Right lung (tissue), 5 donors: ENCODE results near the gene OSBPL3. TPM values are rescaled to one million over a fixed set of nuclear protein-coding genes. Genes with fewer than 3 reads are reported as not detected.

Experiments
- DNase-seq, 2 donors: peaks; one replicate each; pipeline ENCODE4 v3.0.0-alpha.2; 2013
- polyA plus RNA-seq, 5 donors: library from polyadenylated mRNA; unstranded; fragments of 120-200 nt; gene quantifications; one replicate each; pipeline versions ENCODE4 v1.2.1 to v1.2.3, GENCODE V29; 2013; ENCODE audit warnings: inconsistent platforms in 1 of 5, low replicate concordance in 1 of 5; ENCODE audit not compliant: insufficient read length in 5 of 5, insufficient read depth in 1 of 5

The OSBPL3 gene
- polyA plus RNA-seq, 5 donors = 2.7 to 4.1 (median 3.3) TPM

DNA sequence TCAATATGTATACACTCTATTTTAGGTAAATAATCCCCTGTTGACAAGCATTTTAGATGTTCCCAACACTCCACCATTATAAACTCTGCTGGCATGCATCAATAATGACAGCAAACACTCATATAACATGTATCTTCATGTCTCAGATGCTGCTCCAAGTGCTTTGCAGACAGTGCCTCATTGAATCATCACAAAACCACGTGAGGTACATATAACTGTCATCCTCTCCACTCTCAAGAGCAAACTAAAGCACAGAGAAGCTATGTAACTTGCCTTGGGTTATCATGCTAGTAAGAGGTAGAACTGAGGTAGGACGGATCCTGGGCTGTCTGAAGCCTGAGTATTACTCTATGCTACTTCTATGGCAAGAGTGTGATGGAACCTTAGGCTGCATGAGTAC is 150.2 kb downstream of the OSBPL3 start:
- no peak for DNase-seq

GRCh38 chr7:24828891-24829661 is 150.9 kb downstream of the OSBPL3 start:
- peak in 1 of 2 donors; percentile 26 for DNase-seq

- DNase-seq = no peak
These were observed 152.4 kb downstream of the OSBPL3 start for GRCh38 chr7:24827589-24827988.

DNA sequence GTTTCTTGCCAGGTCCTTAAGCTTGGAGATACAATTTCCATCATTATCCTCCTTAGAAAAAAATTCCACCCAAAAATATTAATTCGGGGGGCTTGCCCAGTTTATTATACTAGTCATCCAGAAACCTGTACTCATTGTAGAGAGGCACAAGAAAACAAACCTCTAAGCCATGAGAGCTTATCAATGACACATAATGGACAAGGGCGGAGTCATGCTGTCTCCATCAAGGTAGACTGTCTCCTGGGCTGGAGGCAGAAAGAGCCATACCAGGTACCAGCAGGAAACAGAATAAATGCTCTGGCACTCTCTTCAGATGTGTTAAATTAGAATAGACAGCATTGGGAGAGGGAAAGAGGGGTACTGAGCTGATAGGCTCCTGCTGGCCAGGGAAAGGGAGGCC is 153.0 kb downstream of the OSBPL3 start:
- no peak for DNase-seq

DNA sequence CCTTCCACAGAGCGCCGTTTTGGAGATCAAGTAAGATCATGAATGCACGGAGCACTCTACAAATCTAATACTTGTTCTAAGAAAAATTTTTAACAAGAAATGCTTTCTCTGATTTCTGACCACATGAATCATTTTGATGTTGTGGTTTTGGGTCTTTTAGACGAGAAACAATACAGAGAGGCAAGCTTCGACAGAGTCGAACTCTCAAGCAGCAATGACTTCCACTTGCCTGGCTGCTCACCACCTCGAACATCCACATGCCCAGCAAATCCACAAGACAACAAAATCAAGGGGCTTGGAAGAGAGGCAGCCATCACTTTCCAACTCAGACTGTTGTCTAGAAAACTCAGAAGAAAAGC is 153.3 kb downstream of the OSBPL3 start:
- no peak for DNase-seq

DNA sequence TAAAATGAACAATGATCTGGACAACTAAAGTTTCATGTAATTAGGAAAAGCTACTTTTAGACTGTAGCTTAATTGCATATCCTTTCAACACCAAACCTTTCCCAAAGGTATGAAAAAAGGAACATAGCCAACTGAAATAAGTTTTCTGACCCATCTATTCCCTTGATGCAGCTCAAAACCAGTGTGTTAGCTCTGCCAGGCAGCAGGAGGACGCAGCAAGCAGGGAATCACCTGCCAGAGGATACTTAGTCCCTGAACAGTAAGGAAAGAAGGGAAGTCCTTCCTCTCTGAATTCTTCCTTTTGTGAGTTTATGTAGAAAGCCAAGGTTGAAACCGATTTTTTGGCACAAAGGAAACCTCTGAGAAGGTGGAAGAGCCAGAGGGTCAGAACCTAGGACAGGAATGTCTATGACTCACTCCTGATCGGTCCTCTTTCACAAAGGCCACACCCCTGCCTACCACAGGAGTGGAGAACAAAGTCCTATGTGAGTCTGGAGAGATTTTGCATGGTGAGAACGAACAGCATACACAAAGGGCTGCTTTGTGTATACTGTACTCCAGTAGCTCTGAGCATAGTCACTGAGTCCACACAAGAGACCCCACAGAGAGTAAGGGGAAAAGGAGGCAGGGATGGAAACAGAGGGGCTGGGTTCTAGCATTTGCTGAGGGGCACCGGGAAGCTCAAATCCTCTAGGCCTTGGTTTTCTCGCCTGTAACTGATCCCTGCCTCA is 153.9 kb downstream of the OSBPL3 start:
- no peak for DNase-seq

GRCh38 chr7:24825381-24825794 is 154.6 kb downstream of the OSBPL3 start:
- DNase-seq = no peak

GRCh38 chr7:24824896-24825295 is 155.1 kb downstream of the OSBPL3 start:
- DNase-seq = peak; percentile 79 to 81

DNA sequence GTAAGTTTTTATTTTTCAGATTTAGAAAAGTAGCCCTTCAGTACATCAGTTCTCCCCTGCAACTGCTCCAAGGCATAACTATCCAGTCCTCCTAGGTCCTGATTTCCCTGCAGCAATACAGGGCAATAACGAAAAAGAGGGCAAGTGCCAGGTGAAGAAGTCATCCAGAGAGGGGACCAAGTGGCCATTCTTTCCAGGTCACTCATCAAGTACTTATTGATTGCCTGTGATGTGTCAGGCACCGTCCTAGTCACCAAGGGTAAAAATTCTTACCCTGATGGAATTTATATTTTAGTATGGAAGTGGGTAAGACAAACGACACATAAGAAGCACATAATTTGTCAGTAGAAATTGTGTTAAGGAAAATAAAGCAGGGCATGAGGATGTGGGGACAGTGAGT is 155.6 kb downstream of the OSBPL3 start:
- no peak for DNase-seq

GRCh38 chr7:24821754-24822054 is 158.3 kb downstream of the OSBPL3 start:
- no peak for DNase-seq

DNA sequence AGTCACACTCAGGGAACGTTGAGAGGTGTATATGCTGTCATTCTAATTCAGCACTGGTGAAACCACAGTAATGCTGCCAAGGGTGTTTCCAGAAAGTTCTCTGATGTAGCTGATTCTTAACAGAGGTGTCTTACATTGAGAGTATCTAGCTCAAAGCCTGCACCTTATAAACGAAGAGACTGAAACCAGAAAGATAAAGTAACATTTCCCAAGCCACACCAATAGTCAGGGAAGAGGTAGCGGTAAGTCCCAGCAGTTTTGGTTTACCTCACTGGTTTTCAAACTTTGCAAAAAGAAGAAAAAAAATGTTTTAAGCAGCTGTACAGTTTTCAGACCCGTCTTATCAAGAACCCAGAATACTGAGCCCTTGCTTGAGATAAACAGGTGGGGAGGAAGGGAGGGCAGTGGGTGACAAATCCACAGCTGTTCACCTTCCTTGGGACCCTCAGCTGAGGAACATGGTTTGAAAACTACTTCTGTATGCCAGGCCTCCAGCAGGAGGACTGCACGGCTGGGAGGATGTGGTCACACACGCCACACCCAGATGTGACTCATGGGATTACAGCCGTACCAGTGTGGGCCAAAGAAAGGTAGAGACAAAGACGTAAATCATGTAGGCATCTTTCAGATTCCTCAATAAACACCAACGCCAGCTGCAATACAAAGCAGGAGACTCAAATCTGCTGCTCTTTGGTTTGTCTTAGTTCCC is 158.8 kb downstream of the OSBPL3 start:
- no peak for DNase-seq

DNA sequence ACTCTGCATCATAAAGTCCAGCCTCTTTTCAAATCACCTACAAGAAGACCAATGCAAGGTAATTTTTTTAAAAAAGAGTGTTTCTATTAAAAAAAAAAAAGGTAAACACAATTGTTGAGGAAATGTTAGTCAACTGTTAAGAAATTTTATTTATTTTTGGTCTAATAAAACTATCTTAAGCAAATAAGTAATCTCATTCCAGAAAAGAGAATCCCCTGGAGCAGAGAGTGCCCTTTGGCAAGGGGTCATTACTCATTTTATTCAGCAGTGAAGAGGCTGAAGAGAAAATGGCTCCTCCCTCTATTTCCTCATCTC is 159.3 kb downstream of the OSBPL3 start:
- no peak for DNase-seq

GRCh38 chr7:24819916-24820689 is 159.9 kb downstream of the OSBPL3 start:
- peak; percentile 85 to 90 for DNase-seq

DNA sequence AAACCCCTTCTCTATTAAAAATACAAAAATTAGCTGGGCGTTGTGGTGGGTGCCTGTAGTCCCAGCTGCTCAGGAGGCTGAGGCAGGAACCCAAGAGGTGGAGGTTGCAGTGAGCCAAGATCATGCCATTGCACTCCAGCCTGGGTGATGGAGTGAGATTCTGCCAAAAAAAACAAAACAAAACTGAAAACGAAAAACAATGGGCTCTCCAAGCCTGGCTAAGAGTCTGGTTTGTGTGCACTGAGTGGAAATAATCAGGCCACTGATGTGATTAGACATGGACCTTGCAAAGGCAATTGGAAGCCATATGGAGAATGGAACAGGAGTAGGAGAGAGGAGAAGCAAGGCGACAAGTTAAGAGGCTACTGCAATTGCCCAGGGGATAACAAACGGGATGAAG is 162.6 kb downstream of the OSBPL3 start:
- no peak for DNase-seq

DNA sequence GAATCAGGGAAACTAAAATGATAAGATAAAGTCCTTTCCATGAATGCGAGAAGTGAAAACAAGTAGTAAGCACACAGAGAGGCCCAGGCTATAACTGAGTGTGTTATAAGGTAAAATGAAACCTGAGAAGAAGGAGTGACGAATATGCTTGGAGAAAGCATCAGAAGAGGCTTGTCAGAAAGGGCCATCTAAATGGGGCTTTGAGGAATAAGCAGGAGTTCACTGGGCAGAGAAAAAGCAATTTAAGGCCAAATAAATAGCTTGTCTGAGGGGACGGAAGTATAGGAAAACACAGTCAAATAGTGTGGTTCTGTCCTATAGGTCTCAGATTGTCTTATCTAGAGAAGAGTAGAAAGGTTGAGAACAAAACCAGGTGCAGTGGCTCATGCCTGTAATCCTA is 163.1 kb downstream of the OSBPL3 start:
- DNase-seq = no peak

DNA sequence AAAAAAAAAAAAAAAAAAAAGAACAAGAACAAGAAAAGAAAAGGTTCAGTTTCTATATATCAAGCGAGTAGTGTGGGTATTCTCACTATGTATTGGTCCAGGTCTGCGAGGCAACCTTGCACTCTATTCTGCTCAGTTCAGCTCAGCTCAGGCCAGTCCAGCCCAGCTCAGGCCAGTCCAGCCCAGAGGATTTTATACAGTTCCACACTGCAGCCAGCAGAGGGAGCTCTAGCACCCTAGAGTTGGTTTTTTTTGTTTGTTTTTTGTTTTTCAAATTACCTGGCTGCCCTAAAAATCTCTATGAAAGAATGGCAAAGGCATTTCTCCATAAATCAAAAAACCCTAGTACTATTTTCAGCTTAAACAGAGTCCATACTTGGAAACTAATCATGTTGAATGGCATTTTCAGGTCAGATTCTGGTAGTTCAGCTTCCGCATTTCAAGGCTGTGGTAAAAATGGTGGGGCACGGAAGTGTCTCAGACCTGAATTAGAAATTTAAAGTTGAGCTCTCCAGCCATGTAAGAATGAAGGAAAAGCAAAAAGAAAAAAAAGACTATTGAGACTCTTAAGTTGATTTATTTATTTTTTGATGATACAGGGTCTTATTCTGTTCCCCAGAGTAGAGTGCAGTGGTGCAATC is 167.6 kb downstream of the OSBPL3 start:
- DNase-seq = peak in 1 of 2 donors; percentile 46

DNA sequence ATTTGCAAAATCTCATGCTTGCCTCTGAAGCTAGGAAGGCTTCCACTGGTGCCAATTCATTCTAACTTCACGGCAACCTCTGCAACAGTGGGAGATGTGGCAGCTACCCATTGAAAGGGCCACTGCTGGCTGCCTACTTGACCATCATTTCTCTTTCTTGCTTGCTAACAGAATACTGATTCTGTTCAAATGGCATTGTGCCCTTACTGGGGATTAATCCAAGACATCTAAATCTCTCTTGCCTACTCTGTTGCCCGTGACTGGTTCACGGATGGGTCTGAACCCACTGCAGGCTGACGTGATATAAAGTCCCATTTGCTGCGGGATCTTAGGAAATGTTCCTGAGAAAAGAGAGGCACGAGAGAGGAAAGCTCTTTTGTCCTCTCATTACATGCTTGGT is 171.5 kb downstream of the OSBPL3 start:
- no peak for DNase-seq

- DNase-seq = no peak
These were observed 177.7 kb downstream of the OSBPL3 start for GRCh38 chr7:24802300-24802699.

- no peak for DNase-seq
These were observed 178.1 kb downstream of the OSBPL3 start for GRCh38 chr7:24801883-24802282.

- no peak for DNase-seq
These were observed 179.3 kb downstream of the OSBPL3 start for GRCh38 chr7:24800667-24801066.

- DNase-seq = no peak
These were observed 179.9 kb downstream of the OSBPL3 start for GRCh38 chr7:24800073-24800472.

DNA sequence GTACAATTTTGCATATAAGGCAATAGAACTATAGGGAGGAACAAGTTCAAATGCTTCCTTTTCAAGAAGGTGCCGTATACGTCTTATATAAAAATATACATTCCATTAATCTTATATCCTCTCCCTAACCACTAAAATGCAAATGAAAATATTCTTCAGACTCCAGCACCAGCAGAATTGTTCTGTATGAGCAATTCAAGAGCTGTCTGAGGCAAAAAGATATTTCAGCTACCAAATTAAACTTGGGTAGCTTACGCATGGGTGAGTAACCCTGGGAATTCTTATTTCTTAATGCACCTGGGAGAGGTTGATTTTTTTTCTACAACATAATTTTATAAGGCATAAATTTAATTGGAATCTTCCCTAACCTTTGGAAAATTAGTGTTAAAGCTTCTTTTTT is 180.5 kb downstream of the OSBPL3 start:
- DNase-seq = no peak
